GM18526 (cell line): ENCODE measurements around the gene AGFG1.
"Not testable (repeated sequence)": the region's sequence is repeated elsewhere in the genome, so short reads cannot be mapped to it uniquely, and the experiment has no call there.

ENCODE experiments used
- POLR2A ChIP-seq: IDR thresholded peaks from 3 replicates; pipeline ENCODE4 v1.6.1; 2011; ENCODE audit not compliant: insufficient read length; ENCODE audit errors: extremely low read depth

Gene AGFG1

DNA sequence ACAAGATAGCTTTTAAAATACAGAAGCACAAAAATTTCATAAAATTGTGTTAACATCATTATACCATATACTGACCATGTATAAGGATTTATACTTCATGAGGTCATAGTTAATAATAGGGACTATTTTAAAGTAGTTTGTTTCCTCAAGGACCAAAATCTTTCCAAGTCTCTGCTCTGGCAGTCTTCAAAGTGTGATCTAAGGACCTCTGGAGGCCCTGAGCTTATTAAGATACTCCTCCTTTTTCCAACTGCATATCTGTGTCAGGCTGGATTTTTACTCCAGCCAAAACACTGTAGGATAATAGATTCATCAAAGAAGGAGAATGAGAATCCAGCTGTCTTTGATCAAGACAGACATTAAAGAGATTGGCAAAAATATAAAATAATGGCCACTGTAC, 125.1 kb downstream of the AGFG1 start:
- no peak for TF ChIP-seq POLR2A

DNA sequence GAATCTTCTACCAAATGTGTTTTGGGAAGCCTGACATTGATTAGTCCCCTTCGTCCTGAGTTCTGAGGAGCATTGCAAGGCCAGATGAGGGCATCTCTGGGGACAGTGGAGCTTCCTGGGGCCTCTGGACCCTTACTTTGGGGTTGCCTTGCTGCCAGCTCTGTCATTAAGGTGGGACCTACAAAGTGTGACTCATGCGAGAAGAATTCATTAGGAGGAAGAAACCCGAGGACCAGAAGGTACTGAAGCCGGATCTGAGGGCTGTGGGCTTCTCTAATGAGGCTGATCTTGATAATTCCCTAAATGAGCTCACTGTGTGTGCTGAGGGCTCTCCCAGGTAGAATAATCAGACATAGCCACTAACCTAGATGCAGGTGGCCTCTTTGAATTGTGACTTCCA, 126.0 kb downstream of the AGFG1 start:
- TF ChIP-seq POLR2A = no peak

DNA sequence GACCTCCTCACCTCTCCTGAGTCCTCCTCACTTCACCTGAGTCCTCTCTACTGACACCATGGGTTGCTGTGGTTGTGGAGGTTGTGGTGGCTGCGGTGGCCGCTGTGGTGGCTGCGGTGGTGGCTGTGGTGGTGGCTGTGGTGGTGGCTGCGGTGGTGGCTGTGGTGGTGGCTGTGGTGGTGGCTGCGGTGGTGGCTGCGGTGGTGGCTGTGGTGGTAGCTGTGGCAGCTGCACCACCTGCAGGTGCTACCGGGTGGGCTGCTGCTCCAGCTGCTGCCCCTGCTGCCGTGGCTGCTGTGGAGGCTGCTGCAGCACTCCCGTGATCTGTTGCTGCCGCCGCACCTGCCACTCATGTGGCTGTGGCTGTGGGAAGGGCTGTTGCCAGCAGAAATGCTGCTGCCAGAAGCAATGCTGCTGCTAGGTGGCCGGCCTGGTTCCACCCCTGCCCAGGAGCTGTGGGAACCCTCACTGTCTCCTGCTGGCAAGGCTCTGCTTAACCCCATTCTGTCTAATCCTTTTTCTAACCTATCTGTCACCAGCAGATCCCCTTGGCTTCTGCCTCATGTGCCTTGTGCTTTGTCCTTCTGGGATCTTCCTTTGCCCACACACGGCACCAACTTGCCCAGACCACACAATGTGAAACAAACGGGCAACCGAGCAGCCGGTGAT, 127.0 kb downstream of the AGFG1 start, which contains the start of gene SCYGR2:
TSS of gene SCYGR2 (plus strand) at position 59 of the 669 bp plus-strand sequence. CDS start at position 59, 0 bp downstream.
- TF ChIP-seq POLR2A = not testable (repeated sequence)

DNA sequence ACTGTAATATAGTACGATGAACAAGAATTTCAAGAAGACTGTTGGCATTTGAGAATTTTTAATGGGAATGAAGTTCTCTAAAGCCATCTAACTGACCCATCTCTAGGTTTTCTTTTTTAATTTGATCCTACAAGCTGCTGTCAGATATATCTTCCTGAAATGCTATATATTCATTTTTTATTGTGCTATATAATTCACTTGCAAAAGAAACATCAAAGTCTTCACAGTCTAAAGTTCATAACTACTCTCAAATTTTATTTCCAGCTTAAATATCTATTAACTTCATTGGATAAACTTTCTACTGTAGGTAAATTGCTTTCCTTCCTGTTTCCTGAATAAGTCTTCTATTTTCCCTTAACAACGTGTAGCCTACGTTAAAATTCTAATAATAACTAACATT, 130.4 kb downstream of the AGFG1 start:
- no peak for TF ChIP-seq POLR2A

DNA sequence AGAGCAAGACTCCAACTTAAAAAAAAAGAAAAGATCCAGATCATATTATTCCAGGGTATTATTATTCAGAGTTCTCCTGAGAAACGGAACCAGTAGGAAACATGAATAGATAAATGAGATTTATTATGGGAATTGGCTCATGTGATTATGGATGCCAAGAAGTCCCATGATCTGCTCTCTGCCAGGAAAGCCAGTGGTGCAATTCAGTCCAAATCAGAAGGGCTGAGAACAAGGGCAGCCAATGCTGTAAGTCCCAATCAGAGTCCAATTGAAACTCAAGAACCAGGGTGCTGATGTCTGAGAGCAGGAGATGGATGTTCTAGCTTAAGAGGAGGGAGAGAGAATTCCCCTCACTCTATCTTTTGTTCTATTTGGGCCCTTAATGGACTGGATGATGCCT, 134.5 kb downstream of the AGFG1 start:
- no peak for TF ChIP-seq POLR2A

DNA sequence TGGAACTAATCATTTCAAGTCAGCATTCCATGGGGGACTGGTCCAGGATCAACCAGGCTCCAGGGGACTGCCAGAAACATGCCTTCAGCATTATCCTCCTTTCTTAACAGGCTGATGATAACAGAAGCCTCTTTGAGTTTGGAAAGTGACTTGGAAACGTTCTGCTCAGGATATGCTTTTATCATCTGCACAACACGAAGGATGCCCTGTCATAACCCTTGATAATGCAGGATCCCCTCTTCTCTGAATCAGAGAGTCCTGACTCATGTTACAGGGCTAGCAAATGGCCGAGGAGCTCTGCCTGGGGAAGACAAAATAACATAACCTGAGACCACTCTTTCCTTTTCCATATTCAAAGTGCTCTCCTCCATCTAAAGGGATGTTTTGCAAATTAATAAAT, 136.0 kb downstream of the AGFG1 start:
- TF ChIP-seq POLR2A = no peak

DNA sequence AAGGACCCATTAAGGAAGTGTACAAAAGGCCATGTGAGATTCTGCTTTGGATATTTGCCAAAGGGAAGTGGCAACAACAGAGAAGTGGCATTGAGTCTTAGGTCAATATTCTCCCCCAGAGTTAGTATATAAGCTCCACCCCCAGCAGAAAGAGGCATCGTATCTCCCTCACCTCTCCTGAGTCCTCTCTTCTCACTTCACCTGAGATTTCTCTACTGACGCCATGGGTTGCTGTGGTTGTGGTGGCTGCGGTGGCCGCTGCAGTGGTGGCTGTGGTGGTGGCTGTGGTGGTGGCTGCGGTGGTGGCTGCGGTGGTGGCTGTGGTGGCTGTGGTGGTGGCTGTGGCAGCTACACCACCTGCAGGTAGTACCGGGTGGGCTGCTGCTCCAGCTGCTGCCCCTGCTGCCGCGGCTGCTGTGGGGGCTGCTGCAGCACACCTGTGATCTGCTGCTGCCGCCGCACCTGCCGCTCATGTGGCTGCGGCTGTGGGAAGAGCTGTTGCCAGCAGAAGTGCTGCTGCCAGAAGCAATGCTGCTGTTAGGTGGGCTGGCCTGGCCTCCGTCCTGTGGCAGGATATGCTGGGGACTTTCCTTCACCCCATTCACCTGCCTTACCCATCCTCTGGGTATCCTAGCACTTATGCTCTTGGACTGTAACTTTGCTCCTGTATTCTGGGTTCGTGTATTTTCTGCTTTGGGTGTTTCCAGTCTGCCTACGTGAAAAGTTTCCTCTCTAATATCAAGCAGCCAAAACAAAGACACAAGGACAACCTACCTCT, 136.8 kb downstream of the AGFG1 start:
- TF ChIP-seq POLR2A = no peak

DNA sequence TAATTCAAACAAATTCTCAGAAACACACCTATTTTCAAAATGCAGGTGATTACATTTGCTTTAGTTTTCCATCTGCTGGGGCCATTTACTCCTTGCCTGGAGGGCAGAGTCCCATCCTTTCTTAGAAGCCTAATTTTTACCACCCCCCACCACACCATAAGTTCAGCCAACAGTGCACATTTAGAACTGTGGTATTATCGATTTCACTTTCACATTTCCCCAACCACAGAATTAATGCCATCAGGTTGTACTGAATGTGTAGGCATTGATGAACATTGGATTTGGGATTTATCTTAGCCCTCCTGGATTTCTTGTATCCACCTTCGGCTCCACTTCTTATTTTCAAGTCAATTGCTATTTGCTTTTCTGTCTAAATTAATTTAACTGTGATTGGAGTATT, 138.2 kb downstream of the AGFG1 start:
- TF ChIP-seq POLR2A = no peak
